Measurements from ENCODE around the gene OGDH. TPM values are rescaled to one million over a fixed set of nuclear protein-coding genes. Genes with fewer than 3 reads are reported as not detected.
"Not testable (repeated sequence)": the region's sequence is repeated elsewhere in the genome, so short reads cannot be mapped to it uniquely, and the experiment has no call there.

OGDH gene
- total and polyA plus RNA-seq, 3 experiments from 2014 or later = 58.3 to 93.8 (median 92.8) TPM

- POLR2A ChIA-PET = no interaction called here
- Mint-ChIP-seq H3K9me3 (peaks cover 0 to 2% (median 0%) of the 10 kb centered on the region in 5 donors), H3K27ac (no peak overlapping the region), H3K27me3 (no peaks in the 10 kb centered on the region), H3K36me3 (no peaks in the 10 kb centered on the region), H3K4me3 (no peak overlapping the region), H3K4me1 (no peaks in the 10 kb centered on the region)
- Histone ChIP-seq H3K4me3 (ENCODE audit: low read length) (no peak overlapping the region), H3K27ac (ENCODE audit: low read depth, low read length) (no peak overlapping the region), H3K36me3 (ENCODE audit: insufficient read depth, low read length) (no peaks in the 10 kb centered on the region), H3K27me3 (ENCODE audit: insufficient read depth, low read length, poor library complexity, severe bottlenecking) (no peaks in the 10 kb centered on the region), H3K9me3 (ENCODE audit: low read length) (no peaks in the 10 kb centered on the region), H3K4me1 (ENCODE audit: insufficient read depth, low read length) (no peaks in the 10 kb centered on the region)
- DNase-seq = no peak
- CTCF ChIA-PET = no interaction called here
Observed at GRCh38 chr7:44720301-44720700, 113.9 kb downstream of the OGDH start.

GRCh38 chr7:44724276-44724675, 117.8 kb downstream of the OGDH start:
- Histone ChIP-seq H3K4me1 (ENCODE audit: insufficient read depth, low read length) (no peaks in the 10 kb centered on the region), H3K9me3 (ENCODE audit: low read length) (no peaks in the 10 kb centered on the region), H3K36me3 (ENCODE audit: insufficient read depth, low read length) (no peaks in the 10 kb centered on the region), H3K4me3 (ENCODE audit: low read length) (no peak overlapping the region), H3K27me3 (ENCODE audit: insufficient read depth, low read length, poor library complexity, severe bottlenecking) (no peaks in the 10 kb centered on the region), H3K27ac (ENCODE audit: low read depth, low read length) (no peak overlapping the region)
- POLR2A ChIA-PET = no interaction called here
- no peak overlapping the region for H3K27ac Mint-ChIP-seq
- no peak overlapping the region for H3K4me3 Mint-ChIP-seq
- H3K4me1 Mint-ChIP-seq = peaks cover 0 to 4% (median 0%) of the 10 kb centered on the region in 3 donors
- DNase-seq = no peak
- no peaks in the 10 kb centered on the region for H3K36me3 Mint-ChIP-seq
- H3K27me3 Mint-ChIP-seq = peaks cover 0 to 14% of the 10 kb centered on the region in 2 donors
- H3K9me3 Mint-ChIP-seq = peaks cover 0 to 2% (median 0%) of the 10 kb centered on the region in 5 donors
- CTCF ChIA-PET = interaction anchor here (1.2 kb wide), 1 partner anchor 25 kb away, joined by 3 read pairs; no protein-coding TSS in a partner anchor

- H3K4me1 Mint-ChIP-seq; H3K27ac Mint-ChIP-seq; H3K36me3 ChIP-seq (ENCODE audit: insufficient read depth, low read length); H3K4me3 Mint-ChIP-seq; DNase-seq; H3K27me3 ChIP-seq (ENCODE audit: insufficient read depth, low read length, poor library complexity, severe bottlenecking); H3K9me3 ChIP-seq (ENCODE audit: low read length); CTCF ChIA-PET; H3K36me3 Mint-ChIP-seq; H3K4me1 ChIP-seq (ENCODE audit: insufficient read depth, low read length); POLR2A ChIA-PET; H3K4me3 ChIP-seq (ENCODE audit: low read length); H3K27ac ChIP-seq (ENCODE audit: low read depth, low read length); H3K9me3 Mint-ChIP-seq: not testable (repeated sequence)
- peaks cover 0 to 14% of the 10 kb centered on the region in 2 donors for H3K27me3 Mint-ChIP-seq
Observed at GRCh38 chr7:44726250-44726649, 119.8 kb downstream of the OGDH start.

GRCh38 chr7:44727158-44727936, 120.9 kb downstream of the OGDH start:
- CTCF ChIA-PET = no interaction called here
- no peak overlapping the region for H3K4me3 ChIP-seq (ENCODE audit: low read length)
- Mint-ChIP-seq H3K27ac (no peak overlapping the region), H3K9me3 (no peaks in the 10 kb centered on the region), H3K36me3 (no peaks in the 10 kb centered on the region), H3K4me1 (peaks cover 0 to 4% (median 0%) of the 10 kb centered on the region in 3 donors), H3K27me3 (peaks cover 0 to 14% of the 10 kb centered on the region in 2 donors), H3K4me3 (no peak overlapping the region)
- no peaks in the 10 kb centered on the region for H3K36me3 ChIP-seq (ENCODE audit: insufficient read depth, low read length)
- no peaks in the 10 kb centered on the region for H3K4me1 ChIP-seq (ENCODE audit: insufficient read depth, low read length)
- no peak overlapping the region for H3K27ac ChIP-seq (ENCODE audit: low read depth, low read length)
- no peak for DNase-seq
- H3K9me3 ChIP-seq (ENCODE audit: low read length) = no peaks in the 10 kb centered on the region
- POLR2A ChIA-PET = no interaction called here
- H3K27me3 ChIP-seq (ENCODE audit: insufficient read depth, low read length, poor library complexity, severe bottlenecking) = no peaks in the 10 kb centered on the region

GRCh38 chr7:44727937-44728262, 121.5 kb downstream of the OGDH start:
- Mint-ChIP-seq H3K4me1 (peaks cover 0 to 4% (median 0%) of the 10 kb centered on the region in 3 donors), H3K27me3 (peaks cover 0 to 14% of the 10 kb centered on the region in 2 donors), H3K27ac (no peak overlapping the region), H3K36me3 (no peaks in the 10 kb centered on the region), H3K9me3 (no peaks in the 10 kb centered on the region), H3K4me3 (no peak overlapping the region)
- DNase-seq = no peak
- Histone ChIP-seq H3K36me3 (ENCODE audit: insufficient read depth, low read length) (no peaks in the 10 kb centered on the region), H3K9me3 (ENCODE audit: low read length) (no peaks in the 10 kb centered on the region), H3K27me3 (ENCODE audit: insufficient read depth, low read length, poor library complexity, severe bottlenecking) (no peaks in the 10 kb centered on the region), H3K27ac (ENCODE audit: low read depth, low read length) (no peak overlapping the region), H3K4me1 (ENCODE audit: insufficient read depth, low read length) (no peaks in the 10 kb centered on the region), H3K4me3 (ENCODE audit: low read length) (no peak overlapping the region)
- POLR2A ChIA-PET = no interaction called here
- CTCF ChIA-PET = no interaction called here

GRCh38 chr7:44729949-44730590, 123.6 kb downstream of the OGDH start:
- Histone ChIP-seq H3K36me3 (ENCODE audit: insufficient read depth, low read length) (no peaks in the 10 kb centered on the region), H3K27me3 (ENCODE audit: insufficient read depth, low read length, poor library complexity, severe bottlenecking) (no peaks in the 10 kb centered on the region), H3K4me3 (ENCODE audit: low read length) (no peak overlapping the region), H3K27ac (ENCODE audit: low read depth, low read length) (no peak overlapping the region), H3K9me3 (ENCODE audit: low read length) (no peaks in the 10 kb centered on the region), H3K4me1 (ENCODE audit: insufficient read depth, low read length) (no peaks in the 10 kb centered on the region)
- ChIA-PET POLR2A (no interaction called here), CTCF (no interaction called here)
- no peaks in the 10 kb centered on the region for H3K9me3 Mint-ChIP-seq
- peak overlapping the region in 1 of 8 donors; percentile 48 for H3K27ac Mint-ChIP-seq
- H3K36me3 Mint-ChIP-seq = no peaks in the 10 kb centered on the region
- peaks cover 0 to 9% (median 0%) of the 10 kb centered on the region in 3 donors for H3K4me1 Mint-ChIP-seq
- no peak overlapping the region for H3K4me3 Mint-ChIP-seq
- no peak for DNase-seq
- peaks cover 0 to 14% of the 10 kb centered on the region in 2 donors for H3K27me3 Mint-ChIP-seq

- H3K36me3 Mint-ChIP-seq; H3K27me3 ChIP-seq (ENCODE audit: insufficient read depth, low read length, poor library complexity, severe bottlenecking); H3K27ac ChIP-seq (ENCODE audit: low read depth, low read length); CTCF ChIA-PET; DNase-seq; H3K4me3 Mint-ChIP-seq; H3K36me3 ChIP-seq (ENCODE audit: insufficient read depth, low read length); H3K9me3 Mint-ChIP-seq; H3K27me3 Mint-ChIP-seq; H3K4me1 ChIP-seq (ENCODE audit: insufficient read depth, low read length); H3K27ac Mint-ChIP-seq; H3K4me3 ChIP-seq (ENCODE audit: low read length); H3K9me3 ChIP-seq (ENCODE audit: low read length): not testable (repeated sequence)
- peaks cover 7 to 12% (median 7%) of the 10 kb centered on the region in 3 donors for H3K4me1 Mint-ChIP-seq
- POLR2A ChIA-PET = interaction anchor here (0.7 kb wide), 2 partner anchors 26 to 66 kb away, joined by 5 to 7 read pairs; no protein-coding TSS in a partner anchor
Observed at GRCh38 chr7:44732971-44733370, 126.5 kb downstream of the OGDH start.

- Mint-ChIP-seq H3K4me1 (peaks cover 7 to 12% (median 7%) of the 10 kb centered on the region in 3 donors), H3K36me3 (no peaks in the 10 kb centered on the region), H3K27me3 (no peaks in the 10 kb centered on the region), H3K27ac (no peak overlapping the region), H3K9me3 (no peaks in the 10 kb centered on the region), H3K4me3 (no peak overlapping the region)
- no peaks in the 10 kb centered on the region for H3K36me3 ChIP-seq (ENCODE audit: insufficient read depth, low read length)
- no peaks in the 10 kb centered on the region for H3K4me1 ChIP-seq (ENCODE audit: insufficient read depth, low read length)
- no peak overlapping the region for H3K27ac ChIP-seq (ENCODE audit: low read depth, low read length)
- POLR2A ChIA-PET = interaction anchor here (0.5 to 0.7 kb wide), 2 partner anchors 65 to 100 kb away, joined by 3 to 5 read pairs; no protein-coding TSS in a partner anchor
- H3K9me3 ChIP-seq (ENCODE audit: low read length) = no peaks in the 10 kb centered on the region
- CTCF ChIA-PET = interaction anchor here (1.6 kb wide), 1 partner anchor 168 kb away, joined by 5 read pairs; no protein-coding TSS in a partner anchor
- H3K4me3 ChIP-seq (ENCODE audit: low read length) = no peak overlapping the region
- DNase-seq = no peak
- no peaks in the 10 kb centered on the region for H3K27me3 ChIP-seq (ENCODE audit: insufficient read depth, low read length, poor library complexity, severe bottlenecking)
Observed at GRCh38 chr7:44733708-44734481, 127.5 kb downstream of the OGDH start.
